K562 (cell line): Measurements from ENCODE around the gene LY6G6D. TPM values are rescaled to one million over a fixed set of nuclear protein-coding genes. Genes with fewer than 3 reads are reported as not detected.
A peak's percentile ranks its signal among the peaks of the same experiment; 100 is the strongest.

Experiments used
- ATAC-seq: fragments of 200-7000 bp; cut with Tn5 transposase; 3 replicates; pipeline ENCODE4 v1.9.1; 2020; ENCODE audit warnings: moderate library complexity
- BruUV-seq: library from RNA; stranded (reverse); fragments of 400-500 nt; replicated peaks from 2 replicates; lab custom pipeline; 2021; lab: Mats Ljungman, UMichigan
- CTCF ChIA-PET: fragments of 300-600 bp; formaldehyde crosslinking; extraction: SDS; loops from one replicate; lab custom pipeline; 2021; ENCODE audit warnings: low intra/inter-chr PET ratio; lab: Yijun Ruan, JAX
- POLR2A ChIA-PET: fragments of 300-600, 350-650 bp; sonication (Branson Sonifier 250); formaldehyde crosslinking; extraction: SDS; loops from one replicate; lab custom pipeline; 2021; ENCODE audit warnings: antibody characterized with exemption, inconsistent platforms; lab: Yijun Ruan, JAX
- DNase-seq, 4 experiments: peaks; one replicate each; pipeline versions ENCODE4 v3.0.0 to v3.0.0-alpha.2; 2011 to 2018; ENCODE audit warnings: low spot score in 3 of 4, mixed read lengths in 3 of 4; ENCODE audit errors: extremely low read depth in 1 of 4
- FAIRE-seq: peaks from 2 replicates; lab custom pipeline; 2011; peaks lifted over from hg19 to GRCh38; lab: Jason Lieb, UNC
- H2AFZ ChIP-seq: 2 replicates; pipeline ENCODE4 v1.6.0; 2011; ENCODE audit warnings: low read depth, low read length, control low read depth, inconsistent platforms
- H3K27ac ChIP-seq: fragments of 200-600 bp; 3 replicates; pipeline ENCODE4 v1.8.0; 2011; ENCODE audit warnings: low read depth, mild to moderate bottlenecking, control low read depth, inconsistent platforms, low read length, moderate library complexity, mixed read lengths; ENCODE audit errors: extremely low read depth
- H3K27me3 ChIP-seq, 2 experiments: fragments of 300-600 bp in 1 of 2; 2 replicates in 1 of 2; 3 replicates in 1 of 2; pipeline versions ENCODE4 v1.6.0 to v1.8.0; 2011; ENCODE audit warnings: inconsistent platforms in 2 of 2, low read length in 2 of 2, mild to moderate bottlenecking in 1 of 2, mixed read lengths in 1 of 2, moderate library complexity in 1 of 2; ENCODE audit not compliant: control insufficient read depth in 2 of 2, insufficient read depth in 2 of 2
- H3K36me3 ChIP-seq: fragments of 300-600 bp; 3 replicates; pipeline ENCODE4 v1.8.0; 2011; ENCODE audit warnings: mild to moderate bottlenecking, low read length, inconsistent platforms; ENCODE audit not compliant: control insufficient read depth, insufficient read depth
- H3K4me1 ChIP-seq, 2 experiments: fragments of 200-600 bp in 1 of 2; replicated peaks in 1 of 2; 2 replicates in 1 of 2; 3 replicates in 1 of 2; pipeline versions ENCODE4 v1.5.1 to v1.8.0; 2011; ENCODE audit warnings: inconsistent platforms in 2 of 2, low read length in 2 of 2, mild to moderate bottlenecking in 1 of 2, mixed read lengths in 1 of 2, moderate library complexity in 1 of 2; ENCODE audit not compliant: control insufficient read depth in 2 of 2, insufficient read depth in 2 of 2
- H3K4me2 ChIP-seq: 2 replicates; pipeline ENCODE4 v1.6.1; 2011; ENCODE audit warnings: low read length, control low read depth, inconsistent platforms, mixed read lengths; ENCODE audit not compliant: insufficient read depth
- H3K4me3 ChIP-seq: fragments of 200-600 bp; sonication (generic), shearing (Covaris generic); 2 replicates; pipeline ENCODE4 v1.5.1; 2016; ENCODE audit warnings: control low read depth, inconsistent platforms
- H3K79me2 ChIP-seq: fragments of 200-600 bp; 3 replicates; pipeline ENCODE4 v1.8.0; 2011; ENCODE audit warnings: low read length, inconsistent platforms; ENCODE audit not compliant: control insufficient read depth, insufficient read depth
- H3K9ac ChIP-seq, 2 experiments: 2 replicates each; pipeline versions ENCODE4 v1.6.0 to v1.6.1; 2011; ENCODE audit warnings: low read depth in 2 of 2, low read length in 2 of 2, control low read depth in 1 of 2, inconsistent platforms in 1 of 2, mild to moderate bottlenecking in 1 of 2, mixed read lengths in 1 of 2; ENCODE audit not compliant: insufficient read depth in 1 of 2
- H3K9me1 ChIP-seq: one replicate; pipeline ENCODE4 v1.6.0; 2011; ENCODE audit warnings: inconsistent platforms, mild to moderate bottlenecking, low read length, moderate library complexity; ENCODE audit not compliant: control insufficient read depth, insufficient read depth
- H3K9me3 ChIP-seq: replicated peaks from 2 replicates; pipeline ENCODE4 v1.5.1; 2011; ENCODE audit warnings: low read depth, low read length, inconsistent platforms; ENCODE audit not compliant: control insufficient read depth, insufficient read depth
- H4K20me1 ChIP-seq: replicated peaks from 2 replicates; pipeline ENCODE4 v1.6.1; 2011; ENCODE audit warnings: low read length, inconsistent platforms, mixed read lengths; ENCODE audit not compliant: control insufficient read depth, insufficient read depth
- EZH2 ChIP-seq: IDR thresholded peaks from 2 replicates; pipeline ENCODE4 v1.6.1; 2012; ENCODE audit warnings: low read depth, mild to moderate bottlenecking, inconsistent platforms, low read length, borderline replicate concordance
- FOXP1 ChIP-seq: sonication (generic); formaldehyde crosslinking; IDR thresholded peaks from 2 replicates; pipeline ENCODE4 v1.8.0; 2022; ENCODE audit warnings: mild to moderate bottlenecking, missing genetic modification reagents
- FUS ChIP-seq: fragments of 200-400 bp; formaldehyde crosslinking; optimal IDR thresholded peaks from 2 replicates; pipeline ENCODE3; 2017; ENCODE audit warnings: low read depth, low read length
- HDAC3 ChIP-seq: fragments of 450-650 bp; IDR thresholded peaks from 2 replicates; pipeline ENCODE4 v1.6.1; 2018; ENCODE audit warnings: borderline replicate concordance, mild to moderate bottlenecking, moderate library complexity; ENCODE audit not compliant: partially characterized antibody
- HNRNPUL1 ChIP-seq: fragments of 200-400 bp; formaldehyde crosslinking; IDR thresholded peaks from 2 replicates; pipeline ENCODE4 v1.6.1; 2017; ENCODE audit warnings: low read length
- KAT2B ChIP-seq: IDR thresholded peaks from one replicate; pipeline ENCODE4 v1.6.1; 2012; ENCODE audit warnings: low read depth, mild to moderate bottlenecking, control low read depth, inconsistent platforms, low read length, moderate library complexity
- KLF16 ChIP-seq: IDR thresholded peaks from 2 replicates; pipeline ENCODE4 v1.6.1; 2016; ENCODE audit warnings: antibody characterized with exemption
- MAFF ChIP-seq: IDR thresholded peaks from 2 replicates; pipeline ENCODE4 v1.6.1; 2012; ENCODE audit warnings: low read length, improper control_type of control experiment
- MBD2 ChIP-seq: sonication (generic); IDR thresholded peaks from 2 replicates; pipeline ENCODE4 v1.6.1; 2016; ENCODE audit warnings: low read depth, borderline replicate concordance
- MCM5 ChIP-seq: fragments of 450-650 bp; IDR thresholded peaks from 2 replicates; pipeline ENCODE4 v1.6.1; 2016; ENCODE audit warnings: low read depth
- NBN ChIP-seq: fragments of 450-650 bp; IDR thresholded peaks from 2 replicates; pipeline ENCODE4 v1.6.1; 2016; ENCODE audit warnings: low read depth, mild to moderate bottlenecking
- NR2F6 ChIP-seq: fragments of 450-650 bp; formaldehyde crosslinking; IDR thresholded peaks from 2 replicates; pipeline ENCODE4 v1.4.0; 2020; ENCODE audit warnings: mild to moderate bottlenecking
- NUFIP1 ChIP-seq: fragments of 450-650 bp; IDR thresholded peaks from 2 replicates; pipeline ENCODE4 v1.6.1; 2018; ENCODE audit not compliant: partially characterized antibody
- POLR2B ChIP-seq: fragments of 450-650 bp; IDR thresholded peaks from 2 replicates; pipeline ENCODE4 v1.6.1; 2018; ENCODE audit warnings: low read depth; ENCODE audit not compliant: partially characterized antibody
- RBFOX2 ChIP-seq: fragments of 200-400 bp; formaldehyde crosslinking; IDR thresholded peaks from 2 replicates; pipeline ENCODE4 v1.6.1; 2017; ENCODE audit warnings: low read depth, mild to moderate bottlenecking, low read length, moderate library complexity
- RBM14 ChIP-seq: fragments of 200-400 bp; formaldehyde crosslinking; IDR thresholded peaks from 2 replicates; pipeline ENCODE4 v1.6.1; 2018; ENCODE audit warnings: low read depth, mild to moderate bottlenecking, low read length, moderate library complexity, borderline replicate concordance; ENCODE audit not compliant: insufficient read depth
- RCOR1 ChIP-seq, 2 experiments: IDR thresholded peaks; 2 replicates each; pipeline ENCODE4 v1.6.1; 2012; ENCODE audit warnings: low read depth in 2 of 2, low read length in 2 of 2, borderline replicate concordance in 1 of 2, improper control_type of control experiment in 1 of 2
- SREBF1 ChIP-seq: fragments of 150-350 bp; IDR thresholded peaks from 2 replicates; pipeline ENCODE4 v1.6.1; 2014; ENCODE audit warnings: antibody characterized with exemption, low read depth, low read length, borderline replicate concordance
- TAF15 ChIP-seq: fragments of 200-400 bp; formaldehyde crosslinking; IDR thresholded peaks from 2 replicates; pipeline ENCODE4 v1.6.1; 2017; ENCODE audit warnings: mild to moderate bottlenecking, low read depth, low read length, moderate library complexity
- TEAD1 ChIP-seq, 2 experiments: fragments of 450-650 bp in 1 of 2; sonication (generic) in 1 of 2; formaldehyde crosslinking; IDR thresholded peaks; 2 replicates each; pipeline versions ENCODE4 v1.4.0 to v1.8.0; 2020 to 2022; ENCODE audit warnings: mild to moderate bottlenecking in 2 of 2, missing genetic modification reagents in 1 of 2
- ZNF444 ChIP-seq: fragments of 250-450 bp; sonication (Bioruptor Pico); IDR thresholded peaks from 2 replicates; pipeline ENCODE4 v1.4.0; 2020; ENCODE audit warnings: mild to moderate bottlenecking, moderate library complexity
- WGBS: fragments of 100-300 bp; shearing (Covaris generic); methylation state at CpG from one replicate; pipeline ENCODE4 v1.1.6; 2016; ENCODE audit warnings: low coverage, mixed read lengths; ENCODE audit not compliant: insufficient coverage; ENCODE audit errors: missing lambda C conversion rate; 5-methylcytosine and 5-hydroxymethylcytosine counted together
- in situ Hi-C: fragments of 300-500 bp; cut with MboI; formaldehyde crosslinking; loops from 4 replicates; pipeline ENCODE4 v1.15.0; 2018; ENCODE audit warnings: inconsistent platforms, mixed read lengths
- intact Hi-C: fragments of 100-400 bp; cut with micrococcal nuclease; formaldehyde crosslinking; loops from 2 replicates; pipeline ENCODE4 v1.14.2; 2022
- polyA plus RNA-seq, 8 experiments: library from polyadenylated mRNA; depleted of rRNA in 4 of 8; stranded (reverse) in 5 of 8; unstranded in 3 of 8; fragments of >200 nt; fragmentation: Nextera tagmentation in 2 of 8; fragmentation: Illumina TruSeq in 1 of 8; extraction: Ambion mirVana in 2 of 8; extraction: Trizol in 1 of 8; gene quantifications; 2 replicates each; pipeline versions ENCODE4 v1.2.1 to v1.2.3, GENCODE V29; 2011 to 2014; ENCODE audit warnings: inconsistent platforms in 1 of 8, missing spikeins in 1 of 8
- total RNA-seq, 7 experiments: library from RNA; depleted of rRNA in 6 of 7; stranded (reverse); fragments of >200 nt in 6 of 7; fragmentation: Illumina TruSeq in 2 of 7; extraction: Trizol in 2 of 7; gene quantifications; 2 replicates each; pipeline versions ENCODE4 v1.2.1 to v1.2.3, GENCODE V29; 2011 to 2021; ENCODE audit warnings: low replicate concordance in 1 of 7
- TF ChIP-seq, protein P1 (sequence below): fragments of 250-450 bp; sonication (Bioruptor Pico); IDR thresholded peaks from 2 replicates; pipeline ENCODE4 v1.5.0; 2022; ENCODE audit warnings: mild to moderate bottlenecking
- TF ChIP-seq, protein P2 (sequence below): fragments of 450-650 bp; formaldehyde crosslinking; IDR thresholded peaks from 2 replicates; pipeline ENCODE4 v1.4.0; 2022; ENCODE audit warnings: missing genetic modification characterization

The LY6G6D gene
- total and polyA plus RNA-seq, 9 of the 15 experiments (the other 6 are each of a cell fraction or from before 2014, with no cell fraction given) = 0.30 to 0.38 TPM; not detected in 7

DNA sequence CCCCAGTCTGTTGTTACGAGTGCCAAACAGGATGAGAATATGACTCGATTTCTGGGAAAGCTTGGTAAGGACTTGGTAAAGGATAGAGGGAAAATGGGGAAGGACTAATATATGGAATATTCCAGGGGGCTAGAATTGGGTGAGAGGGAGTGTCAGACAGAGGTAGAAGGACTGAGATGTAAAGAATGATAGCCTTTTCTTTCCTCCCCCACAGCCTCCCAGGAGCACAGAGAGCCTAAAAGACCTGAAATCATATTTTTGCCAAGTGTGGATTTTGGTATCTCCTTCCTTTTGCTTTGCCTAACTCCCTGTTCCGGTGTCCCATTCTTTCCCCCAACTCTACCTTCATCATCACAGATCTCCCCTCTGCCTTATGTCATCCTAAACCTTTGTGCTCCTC, 27.7 kb downstream of the LY6G6D start:
- peak overlapping the region; percentile 10 to 26; a peak in 3 of 4 replicates for H3K9ac ChIP-seq
- H3K27ac ChIP-seq = peak overlapping the region; percentile 14; the same call in 1 of the 3 replicates
- BruUV-seq = no TSS peak
- in situ Hi-C loops (no loop called here), intact Hi-C loops (no loop called here)
- H3K9me1 ChIP-seq = no peaks in the 10 kb centered on the region
- no peak for FAIRE-seq
- ChIA-PET POLR2A (interaction anchor here (0.9 to 8.4 kb wide), 4 partner anchors 15 to 85 kb away, joined by 3 to 85 read pairs (median 4); partner anchors contain the start of gene HSPA1B), CTCF (no interaction called here)
- DNase-seq = no peak
- ATAC-seq = no peak
- peaks cover 61% of the 10 kb centered on the region for H3K36me3 ChIP-seq
- H3K4me3 ChIP-seq = no peak overlapping the region
- H3K4me1 ChIP-seq = peaks cover 42 to 45% of the 10 kb centered on the region in 2 experiments
- H3K79me2 ChIP-seq = peaks cover 41% of the 10 kb centered on the region
- no peak overlapping the region for H2AFZ ChIP-seq
- TF ChIP-seq POLR2B (peak; percentile 15), HDAC3 (no peak), TEAD1 (CRISPR knock-in tag; IDR thresholded peaks at IDR 0.05) (no peak), FOXP1 (CRISPR knock-in tag) (0 out of 2 replicates have a peak, but pooled peaks have one; percentile 16), SREBF1 (no peak), KAT2B (no peak), HNRNPUL1 (no peak), MBD2 (no peak), KLF16 (no peak), RBM14 (no peak), RBFOX2 (0 out of 2 replicates have a peak, but pooled peaks have one; percentile 17), EZH2 (no peak), FUS (no peak), TAF15 (no peak), NUFIP1 (no peak), MCM5 (no peak), NR2F6 (CRISPR knock-in tag) (no peak), ZNF444 (CRISPR knock-in tag) (no peak), NBN (no peak), MAFF (no peak), RCOR1 (IDR thresholded peaks at IDR 0.05; ENCODE audit: borderline replicate concordance in 1 of 2, low read depth in 2 of 2, low read length in 2 of 2) (0 out of 4 replicates have a peak, but pooled peaks of 1 of the 2 experiments have one; percentile 26)
- TF ChIP-seq, protein P1, sequence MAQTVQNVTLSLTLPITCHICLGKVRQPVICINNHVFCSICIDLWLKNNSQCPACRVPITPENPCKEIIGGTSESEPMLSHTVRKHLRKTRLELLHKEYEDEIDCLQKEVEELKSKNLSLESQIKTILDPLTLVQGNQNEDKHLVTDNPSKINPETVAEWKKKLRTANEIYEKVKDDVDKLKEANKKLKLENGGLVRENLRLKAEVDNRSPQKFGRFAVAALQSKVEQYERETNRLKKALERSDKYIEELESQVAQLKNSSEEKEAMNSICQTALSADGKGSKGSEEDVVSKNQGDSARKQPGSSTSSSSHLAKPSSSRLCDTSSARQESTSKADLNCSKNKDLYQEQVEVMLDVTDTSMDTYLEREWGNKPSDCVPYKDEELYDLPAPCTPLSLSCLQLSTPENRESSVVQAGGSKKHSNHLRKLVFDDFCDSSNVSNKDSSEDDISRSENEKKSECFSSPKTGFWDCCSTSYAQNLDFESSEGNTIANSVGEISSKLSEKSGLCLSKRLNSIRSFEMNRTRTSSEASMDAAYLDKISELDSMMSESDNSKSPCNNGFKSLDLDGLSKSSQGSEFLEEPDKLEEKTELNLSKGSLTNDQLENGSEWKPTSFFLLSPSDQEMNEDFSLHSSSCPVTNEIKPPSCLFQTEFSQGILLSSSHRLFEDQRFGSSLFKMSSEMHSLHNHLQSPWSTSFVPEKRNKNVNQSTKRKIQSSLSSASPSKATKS (CRISPR knock-in tag) = no peak
- TF ChIP-seq, protein P2, sequence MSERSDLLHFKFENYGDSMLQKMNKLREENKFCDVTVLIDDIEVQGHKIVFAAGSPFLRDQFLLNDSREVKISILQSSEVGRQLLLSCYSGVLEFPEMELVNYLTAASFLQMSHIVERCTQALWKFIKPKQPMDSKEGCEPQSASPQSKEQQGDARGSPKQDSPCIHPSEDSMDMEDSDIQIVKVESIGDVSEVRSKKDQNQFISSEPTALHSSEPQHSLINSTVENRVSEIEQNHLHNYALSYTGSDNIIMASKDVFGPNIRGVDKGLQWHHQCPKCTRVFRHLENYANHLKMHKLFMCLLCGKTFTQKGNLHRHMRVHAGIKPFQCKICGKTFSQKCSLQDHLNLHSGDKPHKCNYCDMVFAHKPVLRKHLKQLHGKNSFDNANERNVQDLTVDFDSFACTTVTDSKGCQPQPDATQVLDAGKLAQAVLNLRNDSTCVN (CRISPR knock-in tag) = 0 out of 2 replicates have a peak, but pooled peaks have one; percentile 54
- H3K27me3 ChIP-seq = no peaks in the 10 kb centered on the region
- 45% methylated on average over 3 of the region's 3 CpGs for WGBS
- no peaks in the 10 kb centered on the region for H3K9me3 ChIP-seq
- H4K20me1 ChIP-seq = no peaks in the 10 kb centered on the region
- no peak overlapping the region for H3K4me2 ChIP-seq
